ENCODE measurements around the gene LRP1. TPM values are rescaled to one million over a fixed set of nuclear protein-coding genes. Genes with fewer than 3 reads are reported as not detected.

The LRP1 gene
- total and polyA plus RNA-seq, 2 of the 4 experiments (the other 2 are of a cell fraction) = 73.1 to 142 TPM

- Histone ChIP-seq H3K18ac (ENCODE audit: low read depth, low read length) (no peak overlapping the region), H2BK15ac (ENCODE audit: low read depth, low read length) (no peak overlapping the region), H4K20me1 (ENCODE audit: insufficient read depth, low read length) (peaks cover 50% of the 10 kb centered on the region), H3K14ac (replicated peaks; ENCODE audit: low read depth, low read length) (no peak overlapping the region), H3K23ac (ENCODE audit: low read depth, low read length) (no peak overlapping the region), H2AFZ (replicated peaks; ENCODE audit: low read length, poor library complexity) (no peak overlapping the region), H3K9me1 (ENCODE audit: insufficient read depth, low read length) (no peaks in the 10 kb centered on the region), H3K4me3 (ENCODE audit: insufficient read depth, low read depth, low read length) (no peak overlapping the region), H3K4me1 (ENCODE audit: control insufficient read depth, insufficient read depth, low read length) (peaks cover 2% of the 10 kb centered on the region; the same call in 1 of the 2 replicates), H2AK5ac (ENCODE audit: low read depth, low read length) (no peak overlapping the region), H3K9ac (ENCODE audit: low read depth, low read length) (no peak overlapping the region), H3K56ac (ENCODE audit: extremely low read depth, insufficient read depth, low read length) (no peak overlapping the region), H4K5ac (ENCODE audit: low read depth, low read length) (no peak overlapping the region), H2AK9ac (replicated peaks; ENCODE audit: low read depth, low read length, poor library complexity) (peak overlapping the region; percentile 72), H2BK120ac (ENCODE audit: low read depth, low read length) (no peak overlapping the region), H3K4ac (ENCODE audit: low read depth, low read length) (no peak overlapping the region), H3K79me1 (ENCODE audit: low read depth in 1 of 2, low read length in 2 of 2) (peaks cover 0 to 11% of the 10 kb centered on the region in 2 experiments; a peak in 1 of 4 replicates), H4K8ac (ENCODE audit: low read depth in 2 of 2, low read length in 2 of 2) (no peak overlapping the region), H3K9me3 (ENCODE audit: control insufficient read depth, insufficient read depth, low read length) (no peaks in the 10 kb centered on the region), H3K27ac (ENCODE audit: insufficient read depth, low read length) (no peak overlapping the region), H3K4me2 (ENCODE audit: low read depth, low read length) (no peak overlapping the region), H2BK5ac (ENCODE audit: low read depth, low read length, poor library complexity, severe bottlenecking) (no peak overlapping the region), H2BK20ac (ENCODE audit: low read depth, low read length) (no peak overlapping the region), H3K36me3 (ENCODE audit: control insufficient read depth, insufficient read depth, low read length) (peaks cover 80% of the 10 kb centered on the region), H4K91ac (ENCODE audit: insufficient read depth, low read depth, low read length) (no peak overlapping the region), H3K27me3 (ENCODE audit: control insufficient read depth, insufficient read depth, low read length) (peaks cover 9% of the 10 kb centered on the region; the same call in 1 of the 2 replicates)
- no TSS peak for BruUV-seq (replicated peaks)
- 92% methylated on average over 3 of the region's 15 CpGs; no CpG with 5 or more reads in 1 of the 2 experiments for WGBS, 2 experiments (ENCODE audit: extremely low coverage in 2 of 2, insufficient read length in 1 of 2)
- POLR2A ChIA-PET (ENCODE audit: unreplicated experiment) = no interaction called here
- no peak for TF ChIP-seq BHLHE40 (IDR thresholded peaks at IDR 0.05; ENCODE audit: low read depth, low read length)
- no peak for TF ChIP-seq CTCF (conservative IDR thresholded peaks at IDR 0.05; ENCODE audit: low read depth, low read length)
- no peak for TF ChIP-seq MAZ (IDR thresholded peaks at IDR 0.05; ENCODE audit: borderline replicate concordance, low read depth, low read length)
- no peak for TF ChIP-seq NFE2L2 (IDR thresholded peaks at IDR 0.05; ENCODE audit: low read depth, low read length)
- TF ChIP-seq RAD21 (IDR thresholded peaks at IDR 0.05; ENCODE audit: low read length) = no peak
- TF ChIP-seq MAFK (IDR thresholded peaks at IDR 0.05; ENCODE audit: low read depth, low read length) = no peak
- TF ChIP-seq FOS (IDR thresholded peaks at IDR 0.05; ENCODE audit: low read depth, low read length) = no peak
- TF ChIP-seq ELK1 (IDR thresholded peaks at IDR 0.05; ENCODE audit: borderline replicate concordance, low read depth, low read length) = no peak
- TF ChIP-seq SMC3 (IDR thresholded peaks at IDR 0.05; ENCODE audit: low read depth, low read length) = no peak
- TF ChIP-seq CHD1 (IDR thresholded peaks at IDR 0.05; ENCODE audit: low read depth, low read length) = no peak
- TF ChIP-seq RFX5 (IDR thresholded peaks at IDR 0.05; ENCODE audit: low read depth, low read length) = no peak
- no peak for TF ChIP-seq CEBPB (IDR thresholded peaks at IDR 0.05; ENCODE audit: low read depth, low read length)
- no peak for TF ChIP-seq MXI1 (IDR thresholded peaks at IDR 0.05; ENCODE audit: borderline replicate concordance, low read depth, low read length)
- no peak for TF ChIP-seq RCOR1 (IDR thresholded peaks at IDR 0.05; ENCODE audit: insufficient replicate concordance, low read length)
- in situ Hi-C loops (cut with MboI; ENCODE audit: low sequenced_read_pairs) (no loop called here), intact Hi-C loops (cut with micrococcal nuclease) (no loop called here), dilution Hi-C loops (cut with HindIII; ENCODE audit: low sequenced_read_pairs, unreplicated experiment) (no loop called here)
- ATAC-seq (ENCODE audit: low read depth) = no peak
- no peak for DNase-seq
- CTCF ChIA-PET = no interaction called here
Observed at GRCh38 chr12:57210461-57210860, 82.2 kb downstream of the LRP1 start.

Measured in IMR-90 (cell line).